ENCODE measurements around the gene CTRB2. TPM values are rescaled to one million over a fixed set of nuclear protein-coding genes. Genes with fewer than 3 reads are reported as not detected.
"Not testable (repeated sequence)": the region's sequence is repeated elsewhere in the genome, so short reads cannot be mapped to it uniquely, and the experiment has no call there.

CTRB2 gene
- total RNA-seq, 3 donors from 2014 or later, result not detected

DNA sequence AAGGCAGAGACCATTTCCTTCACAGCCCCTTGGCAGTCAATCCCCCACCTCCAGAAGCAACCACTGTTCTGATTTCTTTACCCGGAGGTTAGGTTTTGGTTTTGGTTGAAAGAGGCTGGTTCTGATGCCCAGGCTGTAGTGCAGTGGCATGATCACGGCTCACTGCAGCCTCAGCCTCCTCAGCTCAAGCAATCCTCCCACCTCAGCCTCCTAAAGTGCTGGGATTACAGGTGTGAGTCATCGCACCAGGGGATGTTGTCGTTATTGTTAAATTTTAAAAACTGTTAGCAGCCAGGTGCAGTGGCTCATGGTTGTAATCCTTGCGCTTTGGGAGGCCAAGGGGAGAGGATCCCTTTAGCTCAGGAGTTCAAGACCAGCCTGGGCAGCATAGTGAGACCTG, 3.0 kb upstream of the CTRB2 start:
- intact Hi-C loops (cut with DNase I; ENCODE audit: low total_unique reads), result loop anchor here (10.0 kb wide), 1 partner anchor 185 kb away; no protein-coding TSS in a partner anchor
- no peak for TF ChIP-seq POLR2AphosphoS5 (IDR thresholded peaks at IDR 0.05)
- TF ChIP-seq POLR2A (IDR thresholded peaks at IDR 0.05), result no peak
- TF ChIP-seq, protein P1, sequence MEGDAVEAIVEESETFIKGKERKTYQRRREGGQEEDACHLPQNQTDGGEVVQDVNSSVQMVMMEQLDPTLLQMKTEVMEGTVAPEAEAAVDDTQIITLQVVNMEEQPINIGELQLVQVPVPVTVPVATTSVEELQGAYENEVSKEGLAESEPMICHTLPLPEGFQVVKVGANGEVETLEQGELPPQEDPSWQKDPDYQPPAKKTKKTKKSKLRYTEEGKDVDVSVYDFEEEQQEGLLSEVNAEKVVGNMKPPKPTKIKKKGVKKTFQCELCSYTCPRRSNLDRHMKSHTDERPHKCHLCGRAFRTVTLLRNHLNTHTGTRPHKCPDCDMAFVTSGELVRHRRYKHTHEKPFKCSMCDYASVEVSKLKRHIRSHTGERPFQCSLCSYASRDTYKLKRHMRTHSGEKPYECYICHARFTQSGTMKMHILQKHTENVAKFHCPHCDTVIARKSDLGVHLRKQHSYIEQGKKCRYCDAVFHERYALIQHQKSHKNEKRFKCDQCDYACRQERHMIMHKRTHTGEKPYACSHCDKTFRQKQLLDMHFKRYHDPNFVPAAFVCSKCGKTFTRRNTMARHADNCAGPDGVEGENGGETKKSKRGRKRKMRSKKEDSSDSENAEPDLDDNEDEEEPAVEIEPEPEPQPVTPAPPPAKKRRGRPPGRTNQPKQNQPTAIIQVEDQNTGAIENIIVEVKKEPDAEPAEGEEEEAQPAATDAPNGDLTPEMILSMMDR (IDR thresholded peaks at IDR 0.05), result no peak
- Histone ChIP-seq H3K4me1 (no peaks in the 10 kb centered on the region), H3K4me3 (no peak overlapping the region), H3K27me3 (no peaks in the 10 kb centered on the region), H3K36me3 (no peaks in the 10 kb centered on the region), H3K9me3 (no peaks in the 10 kb centered on the region), H3K27ac (no peak overlapping the region)
- no peak for DNase-seq (ENCODE audit: low spot score in 2 of 2)

DNA sequence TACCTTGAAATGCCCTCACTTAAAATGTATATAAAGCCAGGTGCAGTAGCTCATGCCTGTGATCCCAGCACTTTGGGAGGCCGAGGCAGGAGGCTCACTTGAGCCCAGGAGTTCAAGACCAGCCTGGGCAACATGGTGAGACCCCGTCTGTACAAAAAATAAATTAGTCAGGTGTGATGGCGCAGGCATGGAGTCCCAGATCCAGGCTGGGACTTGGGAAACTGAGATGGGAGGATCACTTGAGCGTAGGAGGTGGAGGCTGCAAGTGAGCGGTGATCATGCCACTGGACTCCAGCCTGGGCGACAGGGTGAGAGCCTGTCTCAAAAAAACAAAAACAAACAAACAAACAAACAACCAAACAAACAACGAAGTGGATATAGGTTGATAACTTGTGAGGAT, 2.6 kb upstream of the CTRB2 start:
- intact Hi-C loops (cut with DNase I; ENCODE audit: low total_unique reads), result loop anchor here (10.0 kb wide), 1 partner anchor 185 kb away; no protein-coding TSS in a partner anchor
- not testable (repeated sequence) for H3K4me3 ChIP-seq; DNase-seq (ENCODE audit: low spot score in 2 of 2); H3K27me3 ChIP-seq; H3K4me1 ChIP-seq; H3K36me3 ChIP-seq; H3K27ac ChIP-seq; H3K9me3 ChIP-seq

DNA sequence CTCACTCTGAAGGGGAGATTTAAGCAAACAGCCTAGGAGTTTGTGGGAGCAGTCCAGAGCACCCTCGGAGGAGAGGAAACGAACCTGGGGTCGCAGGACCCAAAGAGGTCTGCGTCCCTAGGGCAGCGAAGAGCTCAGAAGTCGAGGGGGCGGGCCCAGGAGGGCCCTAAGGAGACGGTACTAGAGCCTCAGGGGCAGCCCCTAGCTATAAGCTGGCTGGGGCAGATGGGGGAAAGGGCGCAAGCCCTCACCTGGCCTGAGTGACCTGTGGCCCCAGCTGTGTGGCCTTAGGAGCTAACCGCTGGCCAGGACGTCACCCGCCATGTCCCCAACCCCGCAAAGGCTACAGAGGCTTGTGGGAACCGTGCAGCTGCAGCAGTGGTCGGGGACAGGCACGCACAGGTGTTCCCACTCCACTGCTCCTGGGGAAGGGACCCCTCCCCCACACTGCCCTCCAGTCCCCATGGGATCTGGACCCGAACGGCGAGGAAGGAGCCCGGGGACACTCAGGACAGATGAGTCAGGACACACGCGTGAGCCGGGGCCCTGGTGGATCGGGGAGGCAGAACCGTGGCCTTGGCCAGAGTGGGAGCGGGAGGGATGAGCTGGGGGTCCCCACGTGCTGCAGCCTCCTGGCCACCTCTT, 2.0 kb upstream of the CTRB2 start:
- DNase-seq (ENCODE audit: low spot score in 2 of 2), result no peak
- no peak overlapping the region for H3K4me3 ChIP-seq
- no peak overlapping the region for H3K27ac ChIP-seq
- H3K4me1 ChIP-seq, result no peaks in the 10 kb centered on the region
- H3K27me3 ChIP-seq, result no peaks in the 10 kb centered on the region
- H3K36me3 ChIP-seq, result no peaks in the 10 kb centered on the region
- intact Hi-C loops (cut with DNase I; ENCODE audit: low total_unique reads), result loop anchor here (10.0 kb wide), 1 partner anchor 186 kb away; no protein-coding TSS in a partner anchor
- H3K9me3 ChIP-seq, result no peaks in the 10 kb centered on the region
- TF ChIP-seq POLR2A (IDR thresholded peaks at IDR 0.05) (no peak), POLR2AphosphoS5 (IDR thresholded peaks at IDR 0.05) (no peak)
- TF ChIP-seq, protein P1 (IDR thresholded peaks at IDR 0.05), result no peak

DNA sequence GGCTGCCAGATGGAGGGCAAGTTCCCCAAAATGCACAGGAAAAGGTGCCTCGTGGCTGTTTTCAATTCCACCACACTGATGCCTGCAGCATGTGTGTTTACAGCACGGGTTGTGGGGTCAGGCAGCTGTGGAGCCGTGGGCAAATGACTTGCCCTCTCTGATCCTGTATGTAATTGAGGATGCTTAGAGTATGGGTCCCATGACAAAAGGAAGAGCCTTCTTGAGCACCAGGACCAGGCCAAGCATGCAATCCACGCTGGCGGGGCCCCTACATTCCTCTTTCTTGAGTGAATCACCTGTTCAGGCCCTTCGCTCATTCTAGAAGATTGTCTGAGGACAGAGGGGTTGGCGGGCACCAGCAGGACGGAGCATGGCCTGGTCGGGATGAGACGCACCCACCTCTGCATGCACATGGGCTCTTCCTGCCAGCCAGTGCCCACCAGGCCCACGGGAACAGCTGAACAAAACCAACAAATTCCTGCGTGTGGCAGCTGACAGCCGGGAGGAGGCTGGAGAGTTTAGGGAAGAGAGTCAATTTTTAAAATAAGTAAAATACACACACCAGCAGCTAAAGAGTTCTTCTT, 1.4 kb upstream of the CTRB2 start:
- TF ChIP-seq POLR2A (IDR thresholded peaks at IDR 0.05) (no peak), POLR2AphosphoS5 (IDR thresholded peaks at IDR 0.05) (no peak)
- TF ChIP-seq, protein P1 (IDR thresholded peaks at IDR 0.05), result no peak
- DNase-seq (ENCODE audit: low spot score in 2 of 2), result no peak
- intact Hi-C loops (cut with DNase I; ENCODE audit: low total_unique reads), result loop anchor here (10.0 kb wide), 1 partner anchor 186 kb away; no protein-coding TSS in a partner anchor

DNA sequence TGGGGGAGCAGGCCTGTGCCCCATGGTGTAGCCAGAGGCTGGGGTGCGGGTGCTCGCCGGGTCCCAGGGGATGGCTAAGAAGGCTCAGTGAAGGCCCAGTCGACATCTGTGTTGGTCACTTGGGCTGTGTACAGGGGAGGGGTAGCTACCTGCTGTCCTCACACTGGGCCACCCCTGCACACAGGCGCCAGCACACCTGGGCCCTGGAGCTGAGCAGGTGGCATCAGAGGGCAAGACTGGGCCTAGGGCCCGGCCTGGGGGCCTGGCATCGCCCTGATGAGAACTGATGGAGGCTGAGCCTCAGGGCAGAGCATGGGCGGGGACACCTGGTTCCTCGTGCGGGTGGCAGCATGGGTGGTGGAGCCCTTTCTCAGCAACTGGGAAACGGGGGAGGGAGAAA, 870 bp upstream of the CTRB2 start:
- H3K4me1 ChIP-seq, result no peaks in the 10 kb centered on the region
- TF ChIP-seq POLR2A (IDR thresholded peaks at IDR 0.05), result no peak
- TF ChIP-seq POLR2AphosphoS5 (IDR thresholded peaks at IDR 0.05), result no peak
- TF ChIP-seq, protein P1 (IDR thresholded peaks at IDR 0.05), result no peak
- H3K36me3 ChIP-seq, result no peaks in the 10 kb centered on the region
- no peak for DNase-seq (ENCODE audit: low spot score in 2 of 2)
- H3K9me3 ChIP-seq, result no peaks in the 10 kb centered on the region
- no peaks in the 10 kb centered on the region for H3K27me3 ChIP-seq
- no peak overlapping the region for H3K4me3 ChIP-seq
- H3K27ac ChIP-seq, result no peak overlapping the region
- intact Hi-C loops (cut with DNase I; ENCODE audit: low total_unique reads), result loop anchor here (10.0 kb wide), 1 partner anchor 187 kb away; no protein-coding TSS in a partner anchor

More for the DNA sequence above, 1.4 kb upstream of the CTRB2 start:
- no peaks in the 10 kb centered on the region for H3K36me3 ChIP-seq
- no peaks in the 10 kb centered on the region for H3K9me3 ChIP-seq
- no peak overlapping the region for H3K4me3 ChIP-seq
- no peak overlapping the region for H3K27ac ChIP-seq
- no peaks in the 10 kb centered on the region for H3K27me3 ChIP-seq
- no peaks in the 10 kb centered on the region for H3K4me1 ChIP-seq

DNA sequence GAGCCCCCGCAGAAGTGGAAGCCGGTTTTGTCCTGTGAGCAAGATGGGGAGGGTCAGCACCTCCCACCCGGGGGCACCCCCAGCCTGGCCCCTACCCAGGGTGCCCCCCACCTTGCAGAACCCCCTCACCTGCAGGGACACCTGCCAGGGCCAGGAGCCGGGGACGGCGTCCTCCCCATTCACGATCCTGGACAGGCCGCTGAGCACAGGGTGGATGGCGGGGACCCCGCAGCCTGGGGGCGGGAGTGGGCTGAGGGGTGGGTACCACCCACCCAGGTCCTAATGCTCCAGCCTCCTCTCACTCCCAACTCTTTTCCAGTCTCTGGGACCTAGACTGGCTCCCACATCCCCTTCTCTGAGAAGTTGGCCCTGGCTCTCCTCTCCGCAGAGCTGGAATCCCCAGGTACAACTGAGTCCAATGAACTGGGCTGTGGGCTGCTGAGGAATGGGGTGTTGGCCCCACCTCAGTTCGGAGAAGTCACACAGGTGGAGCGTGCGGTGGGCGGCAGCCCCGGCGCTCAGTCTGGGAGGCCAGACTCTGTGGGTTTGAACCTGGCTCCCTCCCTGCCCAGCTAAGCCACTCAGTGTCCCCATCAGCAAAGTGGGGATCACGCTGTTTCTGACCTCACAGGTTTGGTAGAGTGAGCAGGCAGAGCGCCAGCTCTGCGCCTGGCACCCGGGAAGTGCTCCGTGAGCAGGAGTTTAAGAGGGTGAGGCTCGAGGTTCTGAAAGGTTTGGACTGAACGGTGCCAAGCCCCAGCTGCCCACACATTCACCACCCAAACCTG, 806 bp downstream of the CTRB2 start:
- DNase-seq (ENCODE audit: low spot score in 2 of 2), result peak in 1 of 2 donors; percentile 15
- not testable (repeated sequence) for H3K27ac ChIP-seq, H3K4me3 ChIP-seq, H3K9me3 ChIP-seq, H3K27me3 ChIP-seq, H3K4me1 ChIP-seq, H3K36me3 ChIP-seq
- intact Hi-C loops (cut with DNase I; ENCODE audit: low total_unique reads), result loop anchor here (10.0 kb wide), 1 partner anchor 189 kb away; no protein-coding TSS in a partner anchor

DNA sequence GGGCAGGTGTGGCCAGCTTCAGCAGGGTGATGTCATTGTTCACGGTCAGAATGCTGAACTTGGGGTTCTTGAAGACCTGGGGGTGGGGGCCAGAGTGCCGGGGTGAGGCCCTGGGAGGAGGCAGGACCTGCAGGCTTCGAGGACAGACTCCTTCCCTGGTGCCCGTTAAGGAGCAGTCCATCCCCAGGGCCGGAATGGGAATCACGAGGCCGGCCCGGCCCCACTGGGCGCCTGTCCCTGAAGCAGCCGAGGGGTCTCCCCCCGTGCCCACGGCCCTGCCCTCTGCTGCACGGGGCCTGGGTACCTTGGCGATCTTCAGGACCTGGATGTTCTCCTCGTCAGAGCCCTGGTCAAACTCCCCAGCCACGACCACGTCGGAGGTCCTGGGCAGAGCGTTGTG, 1.5 kb downstream of the CTRB2 start:
- not testable (repeated sequence) for H3K4me1 ChIP-seq; H3K27ac ChIP-seq; H3K4me3 ChIP-seq; H3K27me3 ChIP-seq; DNase-seq (ENCODE audit: low spot score in 2 of 2); H3K36me3 ChIP-seq; H3K9me3 ChIP-seq
- intact Hi-C loops (cut with DNase I; ENCODE audit: low total_unique reads), result loop anchor here (10.0 kb wide), 1 partner anchor 189 kb away; no protein-coding TSS in a partner anchor

DNA sequence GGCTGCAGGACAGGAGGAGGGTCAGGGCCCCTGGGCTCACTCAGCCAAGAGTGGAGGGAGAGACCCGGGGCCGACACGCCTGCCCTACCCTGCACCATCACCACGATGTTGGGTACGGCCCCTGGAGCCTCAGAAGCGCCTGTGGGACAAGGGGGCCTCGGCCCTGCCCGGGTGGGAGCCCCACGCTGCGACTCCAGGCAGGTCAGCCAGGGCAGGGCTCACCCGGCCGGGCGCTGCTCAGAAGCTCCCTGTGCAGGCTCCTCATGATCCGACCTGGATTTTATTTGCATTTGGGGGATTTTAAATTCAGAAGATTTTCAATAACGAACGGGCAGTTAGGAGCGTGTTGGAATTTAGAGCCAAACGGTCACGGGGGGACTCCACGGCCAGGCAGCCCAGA, 2.1 kb downstream of the CTRB2 start:
- intact Hi-C loops (cut with DNase I; ENCODE audit: low total_unique reads), result loop anchor here (5.0 to 10.0 kb wide), 2 partner anchors 190 to 407 kb away; no protein-coding TSS in a partner anchor
- H3K4me3 ChIP-seq; H3K4me1 ChIP-seq; H3K9me3 ChIP-seq; H3K36me3 ChIP-seq; DNase-seq (ENCODE audit: low spot score in 2 of 2); H3K27ac ChIP-seq; H3K27me3 ChIP-seq: not testable (repeated sequence)

All from breast epithelium (tissue), 4 donors.